ENCODE data around the gene MBTD1. TPM values are rescaled to one million over a fixed set of nuclear protein-coding genes. Genes with fewer than 3 reads are reported as not detected.

The MBTD1 gene
- total RNA-seq, 1 donor from 2014 or later, result 20.1 TPM

GRCh38 chr17:51256101-51256500, 3.7 kb downstream of the MBTD1 start:
- Histone ChIP-seq H3K27ac (no peak overlapping the region), H3K9me3 (no peaks in the 10 kb centered on the region), H3K27me3 (no peaks in the 10 kb centered on the region), H3K4me1 (peaks cover 46% of the 10 kb centered on the region), H3K4me3 (no peak overlapping the region), H3K36me3 (peaks cover 0 to 15% of the 10 kb centered on the region in 2 donors)
- intact Hi-C loops (cut with DNase I), result no loop called here
- no peak for DNase-seq (ENCODE audit: extremely low spot score in 2 of 2)
- no peak for TF ChIP-seq POLR2A (IDR thresholded peaks at IDR 0.05)
- TF ChIP-seq, protein P1, sequence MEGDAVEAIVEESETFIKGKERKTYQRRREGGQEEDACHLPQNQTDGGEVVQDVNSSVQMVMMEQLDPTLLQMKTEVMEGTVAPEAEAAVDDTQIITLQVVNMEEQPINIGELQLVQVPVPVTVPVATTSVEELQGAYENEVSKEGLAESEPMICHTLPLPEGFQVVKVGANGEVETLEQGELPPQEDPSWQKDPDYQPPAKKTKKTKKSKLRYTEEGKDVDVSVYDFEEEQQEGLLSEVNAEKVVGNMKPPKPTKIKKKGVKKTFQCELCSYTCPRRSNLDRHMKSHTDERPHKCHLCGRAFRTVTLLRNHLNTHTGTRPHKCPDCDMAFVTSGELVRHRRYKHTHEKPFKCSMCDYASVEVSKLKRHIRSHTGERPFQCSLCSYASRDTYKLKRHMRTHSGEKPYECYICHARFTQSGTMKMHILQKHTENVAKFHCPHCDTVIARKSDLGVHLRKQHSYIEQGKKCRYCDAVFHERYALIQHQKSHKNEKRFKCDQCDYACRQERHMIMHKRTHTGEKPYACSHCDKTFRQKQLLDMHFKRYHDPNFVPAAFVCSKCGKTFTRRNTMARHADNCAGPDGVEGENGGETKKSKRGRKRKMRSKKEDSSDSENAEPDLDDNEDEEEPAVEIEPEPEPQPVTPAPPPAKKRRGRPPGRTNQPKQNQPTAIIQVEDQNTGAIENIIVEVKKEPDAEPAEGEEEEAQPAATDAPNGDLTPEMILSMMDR (IDR thresholded peaks at IDR 0.05), result no peak
- TF ChIP-seq POLR2AphosphoS5 (IDR thresholded peaks at IDR 0.05; ENCODE audit: insufficient read depth in 1 of 2, low read depth in 1 of 2), result no peak

GRCh38 chr17:51255673-51256072, 4.2 kb downstream of the MBTD1 start:
- no peak overlapping the region for H3K4me3 ChIP-seq
- peaks cover 0 to 15% of the 10 kb centered on the region in 2 donors for H3K36me3 ChIP-seq
- no peaks in the 10 kb centered on the region for H3K9me3 ChIP-seq
- intact Hi-C loops (cut with DNase I), result no loop called here
- no peak for DNase-seq (ENCODE audit: extremely low spot score in 2 of 2)
- peaks cover 45% of the 10 kb centered on the region for H3K4me1 ChIP-seq
- TF ChIP-seq, protein P1 (IDR thresholded peaks at IDR 0.05), result no peak
- TF ChIP-seq POLR2AphosphoS5 (IDR thresholded peaks at IDR 0.05; ENCODE audit: insufficient read depth in 1 of 2, low read depth in 1 of 2) (no peak), POLR2A (IDR thresholded peaks at IDR 0.05) (no peak)
- no peak overlapping the region for H3K27ac ChIP-seq
- H3K27me3 ChIP-seq, result no peaks in the 10 kb centered on the region

DNA sequence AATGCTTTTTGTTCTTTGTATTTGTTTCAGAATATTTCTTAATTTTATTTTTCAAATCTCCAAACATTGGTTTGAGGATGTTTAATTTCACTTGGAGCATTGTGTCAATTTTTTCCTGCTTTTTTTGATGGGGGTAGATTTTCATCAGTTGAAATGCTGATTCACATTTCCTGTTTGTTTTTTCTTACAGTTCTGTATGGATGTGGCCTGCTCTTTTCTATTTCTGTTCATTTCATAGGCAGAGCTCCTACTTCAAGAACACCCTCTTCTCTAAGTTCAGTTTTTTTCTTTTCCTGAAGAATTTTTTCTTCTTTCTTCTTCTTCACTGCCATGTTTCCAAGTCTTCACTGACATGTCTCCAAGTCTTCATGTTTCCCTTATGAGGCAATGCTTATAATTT, 8.8 kb downstream of the MBTD1 start:
- intact Hi-C loops (cut with DNase I), result no loop called here
- Histone ChIP-seq H3K27ac (no peak overlapping the region), H3K27me3 (no peaks in the 10 kb centered on the region), H3K36me3 (peaks cover 0 to 15% of the 10 kb centered on the region in 2 donors), H3K4me3 (no peak overlapping the region), H3K4me1 (peaks cover 12% of the 10 kb centered on the region), H3K9me3 (no peaks in the 10 kb centered on the region)
- no peak for DNase-seq (ENCODE audit: extremely low spot score in 2 of 2)
- TF ChIP-seq POLR2A (IDR thresholded peaks at IDR 0.05) (no peak), POLR2AphosphoS5 (IDR thresholded peaks at IDR 0.05; ENCODE audit: insufficient read depth in 1 of 2, low read depth in 1 of 2) (no peak)
- TF ChIP-seq, protein P1 (IDR thresholded peaks at IDR 0.05), result no peak

DNA sequence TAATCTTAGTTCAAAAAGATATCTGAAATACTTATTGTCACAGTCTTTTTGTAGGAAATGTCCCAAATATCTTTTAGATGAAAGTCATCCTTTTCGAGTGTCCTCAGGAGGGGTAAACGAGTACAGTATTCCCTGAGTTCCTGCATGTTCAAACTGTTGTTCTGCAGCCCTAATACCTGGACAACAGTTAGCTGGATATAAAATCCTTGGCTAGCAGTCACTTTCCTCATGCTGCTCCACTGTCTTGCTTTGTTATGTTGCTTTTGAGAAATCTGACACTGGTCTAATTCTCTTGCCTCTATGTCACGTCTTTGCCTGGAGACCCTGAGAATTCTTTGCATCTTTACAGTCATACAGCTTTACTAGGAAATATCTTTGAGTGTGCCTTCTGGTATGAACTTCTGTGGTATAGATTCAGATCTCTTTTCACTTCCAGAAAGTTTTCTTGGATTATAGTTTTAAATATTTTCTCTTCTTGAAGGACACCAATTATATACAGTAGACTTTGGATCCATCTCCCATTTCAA, 9.5 kb downstream of the MBTD1 start:
- H3K4me3 ChIP-seq, result no peak overlapping the region
- intact Hi-C loops (cut with DNase I), result no loop called here
- no peaks in the 10 kb centered on the region for H3K9me3 ChIP-seq
- H3K27ac ChIP-seq, result no peak overlapping the region
- DNase-seq (ENCODE audit: extremely low spot score in 2 of 2), result no peak
- H3K36me3 ChIP-seq, result peaks cover 0 to 15% of the 10 kb centered on the region in 2 donors
- H3K4me1 ChIP-seq, result peaks cover 5% of the 10 kb centered on the region
- H3K27me3 ChIP-seq, result no peaks in the 10 kb centered on the region
- TF ChIP-seq, protein P1 (IDR thresholded peaks at IDR 0.05), result no peak
- TF ChIP-seq POLR2AphosphoS5 (IDR thresholded peaks at IDR 0.05; ENCODE audit: insufficient read depth in 1 of 2, low read depth in 1 of 2), result no peak
- no peak for TF ChIP-seq POLR2A (IDR thresholded peaks at IDR 0.05)

GRCh38 chr17:51245535-51245934, 14.3 kb downstream of the MBTD1 start:
- intact Hi-C loops (cut with DNase I), result no loop called here
- H3K27me3 ChIP-seq, result no peaks in the 10 kb centered on the region
- no peak overlapping the region for H3K27ac ChIP-seq
- no peak overlapping the region for H3K4me3 ChIP-seq
- no peaks in the 10 kb centered on the region for H3K36me3 ChIP-seq
- no peak for TF ChIP-seq POLR2AphosphoS5 (IDR thresholded peaks at IDR 0.05; ENCODE audit: insufficient read depth in 1 of 2, low read depth in 1 of 2)
- no peak for DNase-seq (ENCODE audit: extremely low spot score in 2 of 2)
- H3K4me1 ChIP-seq, result no peaks in the 10 kb centered on the region
- no peaks in the 10 kb centered on the region for H3K9me3 ChIP-seq
